Neural cell (in vitro differentiated cells): Measurements from ENCODE around the gene NPLOC4. TPM values are rescaled to one million over a fixed set of nuclear protein-coding genes. Genes with fewer than 3 reads are reported as not detected.

Experiments
- H2AFZ ChIP-seq: fragments of 200-600, 300-800 bp; sonication (generic), shearing (Covaris generic); 2 replicates; pipeline ENCODE4 v1.6.0; 2014; ENCODE audit warnings: low read depth, mild to moderate bottlenecking, antibody characterized with exemption, low read length, moderate library complexity
- H3F3A ChIP-seq: fragments of 200-600 bp; shearing (Covaris generic); 2 replicates; pipeline ENCODE4 v1.6.1; 2016; ENCODE audit warnings: mild to moderate bottlenecking, moderate library complexity, mixed read lengths, antibody characterized with exemption, low read length; ENCODE audit not compliant: insufficient read depth, poor library complexity, severe bottlenecking
- H3K27ac ChIP-seq: fragments of 200-600, 300-800 bp; sonication (generic), shearing (Covaris generic); 2 replicates; pipeline ENCODE4 v1.5.1; 2014; ENCODE audit warnings: mild to moderate bottlenecking, low read length, moderate library complexity
- H3K27me3 ChIP-seq: fragments of 300-800, 200-600 bp; sonication (generic), shearing (Covaris generic); 2 replicates; pipeline ENCODE4 v1.6.0; 2014; ENCODE audit warnings: mild to moderate bottlenecking, low read depth, low read length, moderate library complexity; ENCODE audit not compliant: insufficient read depth
- H3K36me3 ChIP-seq: fragments of 300-800, 200-600 bp; sonication (generic), shearing (Covaris generic); 2 replicates; pipeline ENCODE4 v1.5.1; 2014; ENCODE audit warnings: mild to moderate bottlenecking, antibody characterized with exemption, low read length, moderate library complexity; ENCODE audit not compliant: insufficient read depth
- H3K4me2 ChIP-seq: fragments of 300-800, 200-600 bp; sonication (generic), shearing (Covaris generic); 2 replicates; pipeline ENCODE4 v1.6.0; 2014; ENCODE audit warnings: mild to moderate bottlenecking, low read length
- H3K4me3 ChIP-seq: fragments of 300-800, 200-600 bp; sonication (generic), shearing (Covaris generic); 2 replicates; pipeline ENCODE4 v1.5.1; 2014; ENCODE audit warnings: mild to moderate bottlenecking, low read length, moderate library complexity
- H3K79me2 ChIP-seq: fragments of 200-600 bp; shearing (Covaris generic); replicated peaks from 2 replicates; pipeline ENCODE4 v1.6.0; 2014; ENCODE audit warnings: mild to moderate bottlenecking, low read length, moderate library complexity; ENCODE audit not compliant: insufficient read depth
- H3K9ac ChIP-seq: fragments of 300-800, 200-600 bp; sonication (generic), shearing (Covaris generic); 2 replicates; pipeline ENCODE4 v1.6.1; 2016; ENCODE audit warnings: mild to moderate bottlenecking, low read length, mixed read lengths
- H3K9me2 ChIP-seq: fragments of 200-600 bp; shearing (Covaris generic); 2 replicates; pipeline ENCODE4 v1.6.1; 2016; ENCODE audit warnings: mild to moderate bottlenecking, low read length, mixed read lengths; ENCODE audit not compliant: insufficient read depth
- H3K9me3 ChIP-seq: fragments of 200-600, 300-800 bp; sonication (generic), shearing (Covaris generic); 2 replicates; pipeline ENCODE4 v1.6.1; 2016; ENCODE audit warnings: mild to moderate bottlenecking, mixed run types, low read length, moderate library complexity, mixed read lengths
- H4K20me1 ChIP-seq: fragments of 200-600 bp; shearing (Covaris generic); 2 replicates; pipeline ENCODE4 v1.6.1; 2016; ENCODE audit warnings: mild to moderate bottlenecking, mixed run types; ENCODE audit not compliant: insufficient read depth
- EP300 ChIP-seq: fragments of 450-650 bp; conservative IDR thresholded peaks from 2 replicates; pipeline ENCODE4 v1.6.1; 2014; ENCODE audit warnings: antibody characterized with exemption, mild to moderate bottlenecking, moderate library complexity; ENCODE audit not compliant: poor library complexity, severe bottlenecking
- EZH2 ChIP-seq: fragments of 200-600, 300-800 bp; shearing (Covaris generic), sonication (generic); IDR thresholded peaks from 2 replicates; pipeline ENCODE4 v1.6.1; 2014; ENCODE audit warnings: antibody characterized with exemption, low read length, borderline replicate concordance, mild to moderate bottlenecking; ENCODE audit not compliant: insufficient read depth, poor library complexity, severe bottlenecking
- MXI1 ChIP-seq: fragments of 450-650 bp; conservative IDR thresholded peaks from 2 replicates; pipeline ENCODE4 v1.6.1; 2014; ENCODE audit warnings: antibody characterized with exemption, mild to moderate bottlenecking; ENCODE audit not compliant: poor library complexity, severe bottlenecking
- POLR2AphosphoS5 ChIP-seq: IDR thresholded peaks from 2 replicates; pipeline ENCODE4 v1.6.1; 2012
- RAD21 ChIP-seq: fragments of 450-650 bp; conservative IDR thresholded peaks from 2 replicates; pipeline ENCODE4 v1.6.1; 2014; ENCODE audit warnings: antibody characterized with exemption, mild to moderate bottlenecking, moderate library complexity
- SMC3 ChIP-seq: fragments of 450-650 bp; conservative IDR thresholded peaks from 2 replicates; pipeline ENCODE4 v1.6.1; 2014; ENCODE audit warnings: antibody characterized with exemption, mild to moderate bottlenecking, moderate library complexity; ENCODE audit not compliant: poor library complexity
- TAF1 ChIP-seq: IDR thresholded peaks from 2 replicates; pipeline ENCODE4 v1.6.1; 2012; ENCODE audit warnings: low read depth
- polyA plus RNA-seq: library from polyadenylated mRNA; depleted of rRNA; stranded (reverse); fragments of >200 nt; gene quantifications from 2 replicates; pipeline ENCODE4 v1.2.3, GENCODE V29; 2014
- TF ChIP-seq, protein P1 (sequence below): fragments of 450-650 bp; IDR thresholded peaks from 2 replicates; pipeline ENCODE4 v1.5.1; 2014; ENCODE audit warnings: antibody characterized with exemption, mild to moderate bottlenecking, moderate library complexity; ENCODE audit not compliant: poor library complexity, severe bottlenecking
- TF ChIP-seq, protein P2 (sequence below): IDR thresholded peaks from 2 replicates; pipeline ENCODE4 v1.6.1; 2012; ENCODE audit warnings: borderline replicate concordance

The NPLOC4 gene
- polyA plus RNA-seq, 1 donor from 2014 or later: 32.3 TPM

DNA sequence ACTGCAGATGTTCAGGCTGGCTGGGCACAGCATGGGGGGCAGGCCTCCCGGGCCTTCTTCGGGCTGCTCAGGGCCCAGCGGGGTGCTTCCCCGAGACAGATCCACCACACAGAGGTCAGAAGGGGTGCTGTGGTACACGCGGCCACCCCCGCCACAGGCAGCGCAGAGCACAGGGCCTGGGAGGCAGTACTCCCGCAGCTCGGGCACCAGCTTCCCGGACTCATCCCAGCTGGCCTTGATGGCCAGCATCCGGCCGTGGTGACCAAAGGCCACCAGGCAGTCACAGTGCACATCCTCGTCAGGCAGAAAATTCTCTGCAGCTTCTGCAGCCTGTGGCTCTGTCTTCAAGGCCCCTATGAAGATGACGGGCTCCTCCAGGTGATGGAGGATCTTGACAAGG is 86.6 kb downstream of the NPLOC4 start:
- Histone ChIP-seq H3K4me2 (no peak overlapping the region), H3K9me3 (no peaks in the 10 kb centered on the region), H3K36me3 (no peaks in the 10 kb centered on the region), H3K4me3 (peak overlapping the region; percentile 99), H3K9me2 (no peaks in the 10 kb centered on the region), H3K27me3 (peaks cover 3% of the 10 kb centered on the region), H2AFZ (no peak overlapping the region), H3F3A (no peaks in the 10 kb centered on the region), H4K20me1 (no peaks in the 10 kb centered on the region), H3K9ac (no peak overlapping the region), H3K27ac (no peak overlapping the region), H3K79me2 (peaks cover 13% of the 10 kb centered on the region)
- TF ChIP-seq POLR2AphosphoS5 (no peak), RAD21 (no peak), MXI1 (no peak), SMC3 (no peak), TAF1 (no peak), EP300 (no peak), EZH2 (no peak)
- TF ChIP-seq, protein P1, sequence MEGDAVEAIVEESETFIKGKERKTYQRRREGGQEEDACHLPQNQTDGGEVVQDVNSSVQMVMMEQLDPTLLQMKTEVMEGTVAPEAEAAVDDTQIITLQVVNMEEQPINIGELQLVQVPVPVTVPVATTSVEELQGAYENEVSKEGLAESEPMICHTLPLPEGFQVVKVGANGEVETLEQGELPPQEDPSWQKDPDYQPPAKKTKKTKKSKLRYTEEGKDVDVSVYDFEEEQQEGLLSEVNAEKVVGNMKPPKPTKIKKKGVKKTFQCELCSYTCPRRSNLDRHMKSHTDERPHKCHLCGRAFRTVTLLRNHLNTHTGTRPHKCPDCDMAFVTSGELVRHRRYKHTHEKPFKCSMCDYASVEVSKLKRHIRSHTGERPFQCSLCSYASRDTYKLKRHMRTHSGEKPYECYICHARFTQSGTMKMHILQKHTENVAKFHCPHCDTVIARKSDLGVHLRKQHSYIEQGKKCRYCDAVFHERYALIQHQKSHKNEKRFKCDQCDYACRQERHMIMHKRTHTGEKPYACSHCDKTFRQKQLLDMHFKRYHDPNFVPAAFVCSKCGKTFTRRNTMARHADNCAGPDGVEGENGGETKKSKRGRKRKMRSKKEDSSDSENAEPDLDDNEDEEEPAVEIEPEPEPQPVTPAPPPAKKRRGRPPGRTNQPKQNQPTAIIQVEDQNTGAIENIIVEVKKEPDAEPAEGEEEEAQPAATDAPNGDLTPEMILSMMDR: no peak
- TF ChIP-seq, protein P2, sequence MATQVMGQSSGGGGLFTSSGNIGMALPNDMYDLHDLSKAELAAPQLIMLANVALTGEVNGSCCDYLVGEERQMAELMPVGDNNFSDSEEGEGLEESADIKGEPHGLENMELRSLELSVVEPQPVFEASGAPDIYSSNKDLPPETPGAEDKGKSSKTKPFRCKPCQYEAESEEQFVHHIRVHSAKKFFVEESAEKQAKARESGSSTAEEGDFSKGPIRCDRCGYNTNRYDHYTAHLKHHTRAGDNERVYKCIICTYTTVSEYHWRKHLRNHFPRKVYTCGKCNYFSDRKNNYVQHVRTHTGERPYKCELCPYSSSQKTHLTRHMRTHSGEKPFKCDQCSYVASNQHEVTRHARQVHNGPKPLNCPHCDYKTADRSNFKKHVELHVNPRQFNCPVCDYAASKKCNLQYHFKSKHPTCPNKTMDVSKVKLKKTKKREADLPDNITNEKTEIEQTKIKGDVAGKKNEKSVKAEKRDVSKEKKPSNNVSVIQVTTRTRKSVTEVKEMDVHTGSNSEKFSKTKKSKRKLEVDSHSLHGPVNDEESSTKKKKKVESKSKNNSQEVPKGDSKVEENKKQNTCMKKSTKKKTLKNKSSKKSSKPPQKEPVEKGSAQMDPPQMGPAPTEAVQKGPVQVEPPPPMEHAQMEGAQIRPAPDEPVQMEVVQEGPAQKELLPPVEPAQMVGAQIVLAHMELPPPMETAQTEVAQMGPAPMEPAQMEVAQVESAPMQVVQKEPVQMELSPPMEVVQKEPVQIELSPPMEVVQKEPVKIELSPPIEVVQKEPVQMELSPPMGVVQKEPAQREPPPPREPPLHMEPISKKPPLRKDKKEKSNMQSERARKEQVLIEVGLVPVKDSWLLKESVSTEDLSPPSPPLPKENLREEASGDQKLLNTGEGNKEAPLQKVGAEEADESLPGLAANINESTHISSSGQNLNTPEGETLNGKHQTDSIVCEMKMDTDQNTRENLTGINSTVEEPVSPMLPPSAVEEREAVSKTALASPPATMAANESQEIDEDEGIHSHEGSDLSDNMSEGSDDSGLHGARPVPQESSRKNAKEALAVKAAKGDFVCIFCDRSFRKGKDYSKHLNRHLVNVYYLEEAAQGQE: no peak

DNA sequence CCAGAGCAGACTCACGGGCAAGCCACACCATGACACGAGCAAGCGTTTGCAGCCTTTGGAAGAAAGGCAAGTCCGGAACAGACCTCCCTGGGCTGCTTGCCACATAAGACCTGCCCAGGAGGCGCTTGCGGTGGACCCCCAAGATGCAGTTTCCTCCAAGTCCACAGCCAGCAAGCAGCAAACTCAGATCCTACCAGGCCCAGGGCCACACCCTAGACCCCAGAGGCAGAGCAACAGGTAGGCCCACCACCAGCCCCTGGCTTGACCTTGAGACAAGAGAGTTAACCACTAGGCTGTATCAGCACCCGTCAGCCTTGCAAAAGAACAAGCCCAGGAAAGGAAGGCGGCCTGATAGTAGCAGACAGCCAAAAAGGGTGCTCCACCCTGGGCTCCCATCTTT is 87.1 kb downstream of the NPLOC4 start:
- Histone ChIP-seq H3K4me2 (no peak overlapping the region), H3K4me3 (no peak overlapping the region), H4K20me1 (no peaks in the 10 kb centered on the region), H3F3A (no peaks in the 10 kb centered on the region), H3K27me3 (peaks cover 3% of the 10 kb centered on the region), H3K9me2 (no peaks in the 10 kb centered on the region), H3K79me2 (peaks cover 13% of the 10 kb centered on the region), H3K36me3 (no peaks in the 10 kb centered on the region), H3K9ac (no peak overlapping the region), H2AFZ (no peak overlapping the region), H3K27ac (no peak overlapping the region), H3K9me3 (no peaks in the 10 kb centered on the region)
- TF ChIP-seq MXI1 (no peak), EZH2 (no peak), POLR2AphosphoS5 (no peak), TAF1 (no peak), SMC3 (no peak)
- TF ChIP-seq, protein P1: no peak
